ENCODE results near the gene FAM98C. TPM values are rescaled to one million over a fixed set of nuclear protein-coding genes. Genes with fewer than 3 reads are reported as not detected.

FAM98C gene
- total and polyA plus RNA-seq, 2 experiments from 2014 or later: 9.9 to 20.2 TPM

DNA sequence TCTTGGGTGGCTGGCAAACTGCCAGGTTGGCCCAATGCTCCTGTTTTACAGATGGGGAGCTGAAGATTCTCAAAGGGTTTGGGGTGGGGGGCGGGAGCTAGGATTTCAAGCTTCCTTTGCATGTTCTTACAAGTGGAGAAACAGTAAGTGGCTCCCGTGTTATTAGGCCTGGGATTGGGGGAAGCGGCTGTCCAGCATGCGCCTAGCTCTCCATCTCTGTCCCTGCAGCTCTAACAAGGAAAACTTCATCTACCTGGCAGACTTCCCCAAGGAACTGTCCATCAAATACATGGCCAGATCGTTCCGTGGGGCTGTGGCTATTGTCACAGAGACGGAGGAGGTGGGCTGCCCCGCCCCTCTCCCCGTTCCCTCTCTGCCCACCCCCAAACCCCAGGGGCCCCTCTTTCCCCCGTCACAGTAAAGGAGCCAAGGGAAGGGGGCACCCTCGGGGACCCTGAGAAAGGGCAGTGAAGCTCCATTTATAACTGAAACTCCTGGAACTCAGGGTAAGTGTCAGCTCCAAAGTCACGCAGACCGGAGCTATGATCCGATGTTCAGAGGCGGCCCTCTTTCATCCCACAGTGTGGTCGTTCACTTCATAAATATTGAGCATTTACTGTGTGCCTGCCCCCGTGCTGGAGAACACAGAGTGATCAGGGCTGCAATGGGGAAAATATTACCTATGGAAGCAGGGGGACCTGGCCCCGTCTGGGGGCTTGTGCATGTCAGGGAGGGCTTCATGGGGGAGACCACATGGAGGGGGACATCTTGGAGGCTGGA lies 43.5 kb upstream of the FAM98C start:
- H4K20me1 ChIP-seq (ENCODE audit: insufficient read depth, poor library complexity, severe bottlenecking): no peaks in the 10 kb centered on the region
- H3K79me2 ChIP-seq: no peaks in the 10 kb centered on the region
- no peak overlapping the region for H3K4me2 ChIP-seq
- no peaks in the 10 kb centered on the region for H3K9me2 ChIP-seq (replicated peaks; ENCODE audit: insufficient read depth)
- no peak overlapping the region for H2AFZ ChIP-seq
- TF ChIP-seq EZH2phosphoT487 (IDR thresholded peaks at IDR 0.05; ENCODE audit: low read depth, severe bottlenecking, unreplicated experiment): no peak
- TF ChIP-seq, protein P1, sequence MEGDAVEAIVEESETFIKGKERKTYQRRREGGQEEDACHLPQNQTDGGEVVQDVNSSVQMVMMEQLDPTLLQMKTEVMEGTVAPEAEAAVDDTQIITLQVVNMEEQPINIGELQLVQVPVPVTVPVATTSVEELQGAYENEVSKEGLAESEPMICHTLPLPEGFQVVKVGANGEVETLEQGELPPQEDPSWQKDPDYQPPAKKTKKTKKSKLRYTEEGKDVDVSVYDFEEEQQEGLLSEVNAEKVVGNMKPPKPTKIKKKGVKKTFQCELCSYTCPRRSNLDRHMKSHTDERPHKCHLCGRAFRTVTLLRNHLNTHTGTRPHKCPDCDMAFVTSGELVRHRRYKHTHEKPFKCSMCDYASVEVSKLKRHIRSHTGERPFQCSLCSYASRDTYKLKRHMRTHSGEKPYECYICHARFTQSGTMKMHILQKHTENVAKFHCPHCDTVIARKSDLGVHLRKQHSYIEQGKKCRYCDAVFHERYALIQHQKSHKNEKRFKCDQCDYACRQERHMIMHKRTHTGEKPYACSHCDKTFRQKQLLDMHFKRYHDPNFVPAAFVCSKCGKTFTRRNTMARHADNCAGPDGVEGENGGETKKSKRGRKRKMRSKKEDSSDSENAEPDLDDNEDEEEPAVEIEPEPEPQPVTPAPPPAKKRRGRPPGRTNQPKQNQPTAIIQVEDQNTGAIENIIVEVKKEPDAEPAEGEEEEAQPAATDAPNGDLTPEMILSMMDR (IDR thresholded peaks at IDR 0.05; ENCODE audit: poor library complexity): no peak
- TF ChIP-seq EZH2 (IDR thresholded peaks at IDR 0.05; ENCODE audit: borderline replicate concordance): no peak
- no peaks in the 10 kb centered on the region for H3K36me3 ChIP-seq (replicated peaks; ENCODE audit: insufficient read depth, low read depth)
- H3K4me3 ChIP-seq: no peak overlapping the region
- peaks cover 8% of the 10 kb centered on the region for H3K4me1 ChIP-seq (ENCODE audit: insufficient read depth)
- H3K27me3 ChIP-seq: peaks cover 31% of the 10 kb centered on the region
- H3K27ac ChIP-seq: no peak overlapping the region
- WGBS (ENCODE audit: low lambda C conversion rate, missing lambda C conversion rate): 75% methylated on average over 15 of the region's 18 CpGs
- no peak for DNase-seq (ENCODE audit: low spot score)
- H3K9me3 ChIP-seq (ENCODE audit: low read depth): no peaks in the 10 kb centered on the region

DNA sequence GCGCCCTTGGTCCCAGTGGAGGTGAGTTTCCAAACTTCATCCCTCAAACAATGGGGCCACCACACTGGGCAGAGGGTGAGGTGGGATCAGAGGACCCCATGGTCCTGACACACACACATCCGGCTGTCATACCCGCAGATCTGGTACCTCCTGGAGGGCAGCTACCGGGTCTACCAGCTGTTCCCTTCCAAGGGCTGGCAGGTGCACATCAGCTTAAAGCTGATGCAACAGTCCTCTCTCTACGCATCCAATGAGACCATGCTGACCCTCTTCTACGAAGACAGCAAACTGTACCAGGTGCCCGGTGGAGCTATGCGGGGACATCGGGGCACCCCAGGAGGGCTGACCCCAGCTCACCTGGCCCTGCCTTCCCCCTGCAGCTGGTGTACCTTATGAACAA lies 42.5 kb upstream of the FAM98C start:
- DNase-seq (ENCODE audit: low spot score): no peak
- Histone ChIP-seq H4K20me1 (ENCODE audit: insufficient read depth, poor library complexity, severe bottlenecking) (no peaks in the 10 kb centered on the region), H3K79me2 (no peaks in the 10 kb centered on the region), H2AFZ (no peak overlapping the region), H3K27me3 (peaks cover 31% of the 10 kb centered on the region), H3K27ac (no peak overlapping the region), H3K4me2 (no peak overlapping the region), H3K9me2 (replicated peaks; ENCODE audit: insufficient read depth) (no peaks in the 10 kb centered on the region), H3K36me3 (replicated peaks; ENCODE audit: insufficient read depth, low read depth) (no peaks in the 10 kb centered on the region), H3K4me1 (ENCODE audit: insufficient read depth) (peaks cover 8% of the 10 kb centered on the region), H3K4me3 (no peak overlapping the region), H3K9me3 (ENCODE audit: low read depth) (no peaks in the 10 kb centered on the region)
- TF ChIP-seq EZH2phosphoT487 (IDR thresholded peaks at IDR 0.05; ENCODE audit: low read depth, severe bottlenecking, unreplicated experiment): no peak
- TF ChIP-seq EZH2 (IDR thresholded peaks at IDR 0.05; ENCODE audit: borderline replicate concordance): no peak
- TF ChIP-seq, protein P1 (IDR thresholded peaks at IDR 0.05; ENCODE audit: poor library complexity): no peak
- WGBS (ENCODE audit: low lambda C conversion rate, missing lambda C conversion rate): 94% methylated on average over 9 of the region's 9 CpGs

DNA sequence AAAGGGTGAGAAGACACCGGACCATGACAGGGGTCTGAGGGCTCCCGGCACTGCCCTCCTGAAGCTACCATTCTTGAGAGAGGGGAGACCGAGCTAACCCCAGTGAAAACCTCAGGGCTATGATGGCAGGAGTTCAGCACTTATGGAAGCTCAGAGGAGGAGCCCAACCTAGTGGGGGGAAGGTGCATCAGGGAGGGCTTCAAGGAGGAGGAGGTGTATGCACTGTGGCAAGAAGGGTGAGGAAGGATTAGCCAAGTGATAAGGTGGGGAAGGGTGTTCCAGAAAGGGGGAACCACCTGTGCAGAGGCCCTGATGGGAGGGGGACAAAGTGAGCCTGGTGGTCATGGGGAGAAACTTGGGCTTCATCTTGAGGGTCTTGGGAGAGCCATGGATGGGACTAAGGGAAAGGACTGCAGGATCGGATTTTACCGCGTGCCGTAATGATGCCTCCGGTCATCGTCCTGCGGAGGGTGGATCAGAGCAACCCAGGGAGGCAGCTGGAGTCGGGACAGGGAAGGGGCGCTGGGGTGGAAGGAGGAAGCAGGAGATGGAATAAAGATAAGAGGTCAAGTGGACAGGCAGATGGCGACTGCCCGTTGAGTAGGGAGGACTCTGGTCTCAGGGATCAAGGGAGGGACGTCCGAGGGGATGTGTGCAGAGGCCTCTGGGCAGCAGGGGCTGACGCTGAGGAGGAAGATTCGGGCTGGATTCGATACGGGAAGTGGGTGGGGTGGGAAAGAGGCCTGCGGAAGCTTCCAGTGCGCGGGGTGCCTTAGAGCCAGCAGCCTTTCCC lies 41.9 kb upstream of the FAM98C start:
- no peak for TF ChIP-seq EZH2phosphoT487 (IDR thresholded peaks at IDR 0.05; ENCODE audit: low read depth, severe bottlenecking, unreplicated experiment)
- TF ChIP-seq EZH2 (IDR thresholded peaks at IDR 0.05; ENCODE audit: borderline replicate concordance): no peak
- TF ChIP-seq, protein P1 (IDR thresholded peaks at IDR 0.05; ENCODE audit: poor library complexity): no peak
- no peak for DNase-seq (ENCODE audit: low spot score)
- no peaks in the 10 kb centered on the region for H4K20me1 ChIP-seq (ENCODE audit: insufficient read depth, poor library complexity, severe bottlenecking)
- peak overlapping the region; percentile 100 for H3K4me2 ChIP-seq
- no peak overlapping the region for H3K27ac ChIP-seq
- no peaks in the 10 kb centered on the region for H3K9me2 ChIP-seq (replicated peaks; ENCODE audit: insufficient read depth)
- no peaks in the 10 kb centered on the region for H3K9me3 ChIP-seq (ENCODE audit: low read depth)
- H3K79me2 ChIP-seq: no peaks in the 10 kb centered on the region
- peak overlapping the region; percentile 58 for H2AFZ ChIP-seq
- H3K4me3 ChIP-seq: peak overlapping the region; percentile 37
- 40% methylated on average over 23 of the region's 23 CpGs for WGBS (ENCODE audit: low lambda C conversion rate, missing lambda C conversion rate)
- no peaks in the 10 kb centered on the region for H3K36me3 ChIP-seq (replicated peaks; ENCODE audit: insufficient read depth, low read depth)
- peaks cover 31% of the 10 kb centered on the region for H3K27me3 ChIP-seq
- H3K4me1 ChIP-seq (ENCODE audit: insufficient read depth): peaks cover 8% of the 10 kb centered on the region
